A549 (cell line): ENCODE data around the gene USP46. TPM values are rescaled to one million over a fixed set of nuclear protein-coding genes. Genes with fewer than 3 reads are reported as not detected.

Experiments used
- ATAC-seq, 2 experiments: fragments of 200-7000 bp in 1 of 2; fragments of >200 bp in 1 of 2; cut with Nextera tagmentation in 1 of 2; cut with Tn5 transposase in 1 of 2; 3 replicates each; pipeline versions ENCODE4 v1.8.0 to v1.9.1; 2018 to 2020; ENCODE audit warnings: mild to moderate bottlenecking in 1 of 2, moderate library complexity in 1 of 2
- CTCF ChIA-PET: fragments of 300-600 bp; sonication (Branson Sonifier 250); formaldehyde crosslinking; extraction: SDS; loops from one replicate; lab custom pipeline; 2021; ENCODE audit warnings: antibody characterized with exemption, inconsistent platforms; lab: Yijun Ruan, JAX
- POLR2A ChIA-PET: fragments of 350-600 bp; formaldehyde crosslinking; extraction: SDS; loops from one replicate; lab custom pipeline; 2021; ENCODE audit warnings: antibody characterized with exemption, inconsistent platforms; lab: Yijun Ruan, JAX
- DNase-seq, 2 experiments: peaks; one replicate each; pipeline versions ENCODE4 v3.0.0 to v3.0.0-alpha.2; 2011 to 2016; ENCODE audit warnings: low read depth in 1 of 2, low spot score in 1 of 2
- FAIRE-seq: peaks from 2 replicates; lab custom pipeline; 2011; peaks lifted over from hg19 to GRCh38; lab: Jason Lieb, UNC
- H3K27ac ChIP-seq, 2 experiments: fragments of >200 bp; sonication (Bioruptor Twin); formaldehyde crosslinking; 3 replicates each; pipeline ENCODE4 v1.5.1; 2016 to 2017
- H3K4me1 ChIP-seq: fragments of >200 bp; sonication (Bioruptor Twin); formaldehyde crosslinking; 3 replicates; pipeline ENCODE4 v1.6.1; 2016
- H3K4me2 ChIP-seq: fragments of >200 bp; sonication (Bioruptor Twin); formaldehyde crosslinking; 3 replicates; pipeline ENCODE4 v1.6.1; 2016
- H3K4me3 ChIP-seq: fragments of >200 bp; sonication (Bioruptor Twin); formaldehyde crosslinking; 3 replicates; pipeline ENCODE4 v1.5.1; 2016
- H3K9me3 ChIP-seq: fragments of >200 bp; sonication (Bioruptor Twin); formaldehyde crosslinking; 3 replicates; pipeline ENCODE4 v1.6.1; 2016
- BHLHE40 ChIP-seq: IDR thresholded peaks from 2 replicates; pipeline ENCODE4 v1.6.1; 2012; ENCODE audit warnings: low read depth, low read length, inconsistent platforms
- CBX8 ChIP-seq: fragments of 200-600 bp; sonication (generic); IDR thresholded peaks from 2 replicates; pipeline ENCODE4 v1.6.1; 2016
- CEBPB ChIP-seq, 2 experiments: fragments of >200 bp in 1 of 2; sonication (Bioruptor Twin) in 1 of 2; formaldehyde crosslinking in 1 of 2; IDR thresholded peaks; 2 replicates each; pipeline ENCODE4 v1.6.1; 2012 to 2016
- CHD4 ChIP-seq: fragments of 200-600 bp; sonication (generic); IDR thresholded peaks from 2 replicates; pipeline ENCODE4 v1.6.1; 2016; ENCODE audit warnings: antibody characterized with exemption, mild to moderate bottlenecking, borderline replicate concordance
- EP300 ChIP-seq, 2 experiments: fragments of >200 bp; sonication (Bioruptor Twin); formaldehyde crosslinking; IDR thresholded peaks; 2 replicates in 1 of 2; 3 replicates in 1 of 2; pipeline ENCODE4 v1.6.1; 2016 to 2017
- ESRRA ChIP-seq: fragments of 150-350 bp; IDR thresholded peaks from 2 replicates; pipeline ENCODE4 v1.6.1; 2014; ENCODE audit warnings: mild to moderate bottlenecking, low read length, borderline replicate concordance
- FOSB ChIP-seq: fragments of 250-450 bp; sonication (Bioruptor Pico); IDR thresholded peaks from 2 replicates; pipeline ENCODE4 v1.5.0; 2020; ENCODE audit warnings: mild to moderate bottlenecking, moderate library complexity
- FOSL2 ChIP-seq, 2 experiments: fragments of 450-650 bp in 1 of 2; fragments of >200 bp in 1 of 2; sonication (Bioruptor Twin) in 1 of 2; formaldehyde crosslinking; IDR thresholded peaks; 2 replicates each; pipeline versions ENCODE4 v1.5.0 to v1.6.1; 2016 to 2020; ENCODE audit warnings: mild to moderate bottlenecking in 1 of 2, moderate library complexity in 1 of 2
- HOXB13 ChIP-seq: fragments of 250-450 bp; sonication (Bioruptor Pico); IDR thresholded peaks from 2 replicates; pipeline ENCODE4 v1.5.0; 2020; ENCODE audit warnings: low read depth, mild to moderate bottlenecking, moderate library complexity
- JUN ChIP-seq, 2 experiments: fragments of >200 bp; sonication (Bioruptor Twin); formaldehyde crosslinking; IDR thresholded peaks; 2 replicates in 1 of 2; 3 replicates in 1 of 2; pipeline ENCODE4 v1.6.1; 2016 to 2017
- JUNB ChIP-seq: fragments of >200 bp; sonication (Bioruptor Twin); formaldehyde crosslinking; IDR thresholded peaks from 2 replicates; pipeline ENCODE4 v1.6.1; 2016
- MAFK ChIP-seq: fragments of 450-650 bp; IDR thresholded peaks from 2 replicates; pipeline ENCODE4 v1.6.1; 2014; ENCODE audit not compliant: partially characterized antibody
- MAZ ChIP-seq: fragments of 150-350 bp; IDR thresholded peaks from 2 replicates; pipeline ENCODE4 v1.6.1; 2014; ENCODE audit warnings: antibody characterized with exemption, low read depth, low read length, borderline replicate concordance
- POLR2AphosphoS2 ChIP-seq: conservative IDR thresholded peaks from 2 replicates; pipeline ENCODE4 v1.6.1; 2012; ENCODE audit warnings: low read length, improper control_type of control experiment, inconsistent platforms
- RAD21 ChIP-seq, 2 experiments: fragments of >200 bp in 1 of 2; sonication (Bioruptor Twin) in 1 of 2; formaldehyde crosslinking in 1 of 2; IDR thresholded peaks in 1 of 2; conservative IDR thresholded peaks in 1 of 2; 2 replicates in 1 of 2; 3 replicates in 1 of 2; pipeline ENCODE4 v1.6.1; 2012 to 2018; ENCODE audit warnings: inconsistent platforms in 1 of 2
- RARB ChIP-seq: fragments of 250-450 bp; sonication (Bioruptor Pico); IDR thresholded peaks from 2 replicates; pipeline ENCODE4 v1.8.0; 2021; ENCODE audit warnings: mild to moderate bottlenecking, moderate library complexity
- RCOR1 ChIP-seq: fragments of 150-350 bp; IDR thresholded peaks from 2 replicates; pipeline ENCODE4 v1.6.1; 2014; ENCODE audit warnings: antibody characterized with exemption, low read length, low read depth
- SMC3 ChIP-seq: fragments of >200 bp; sonication (Bioruptor Twin); formaldehyde crosslinking; IDR thresholded peaks from 3 replicates; pipeline ENCODE4 v1.6.1; 2018; ENCODE audit warnings: inconsistent platforms
- TP53 ChIP-seq: fragments of 250-450 bp; sonication (Bioruptor Pico); IDR thresholded peaks from 2 replicates; pipeline ENCODE4 v1.5.0; 2021; ENCODE audit warnings: mild to moderate bottlenecking, moderate library complexity
- WGBS: methylation state at CpG from one replicate; pipeline ENCODE4 v1.1.6; 2017; ENCODE audit errors: missing lambda C conversion rate; 5-methylcytosine and 5-hydroxymethylcytosine counted together
- polyA plus RNA-seq, 4 experiments: library from polyadenylated mRNA; depleted of rRNA in 3 of 4; stranded (reverse); fragments of >200 nt; fragmentation: RNase III in 1 of 4; extraction: RNeasy Plus Mini Kit Qiagen cat#74134 plus additional on column Dnase treatment in 1 of 4; gene quantifications; 2 replicates in 3 of 4; 3 replicates in 1 of 4; pipeline ENCODE4 v1.2.3, GENCODE V29; 2011 to 2017
- TF ChIP-seq, protein P1 (sequence below): fragments of 150-350 bp; IDR thresholded peaks from 2 replicates; pipeline ENCODE4 v1.6.1; 2014; ENCODE audit warnings: low read depth, mild to moderate bottlenecking, low read length
- TF ChIP-seq, protein P2 (sequence below): IDR thresholded peaks from 2 replicates; pipeline ENCODE4 v1.6.1; 2012; ENCODE audit warnings: low read depth, borderline replicate concordance
- TF ChIP-seq, protein P3 (sequence below): fragments of >200 bp; sonication (Bioruptor Twin); formaldehyde crosslinking; IDR thresholded peaks from 3 replicates; pipeline ENCODE4 v1.5.1; 2016
- TF ChIP-seq, protein P4 (sequence below): IDR thresholded peaks from 2 replicates; pipeline ENCODE4 v1.6.1; 2012
- TF ChIP-seq, protein P5 (sequence below): fragments of 250-450 bp; sonication (Bioruptor Pico); IDR thresholded peaks from 2 replicates; pipeline ENCODE4 v1.5.0; 2020; ENCODE audit warnings: low read depth, mild to moderate bottlenecking, moderate library complexity
- TF ChIP-seq, protein P6 (sequence below): fragments of >200 bp; sonication (Bioruptor Twin); formaldehyde crosslinking; IDR thresholded peaks from 3 replicates; pipeline ENCODE4 v1.6.1; 2016
- TF ChIP-seq, protein P7 (sequence below): IDR thresholded peaks from 2 replicates; pipeline ENCODE4 v1.6.1; 2012

USP46 gene
- polyA plus RNA-seq, 2 of the 4 experiments (the other 2 are of a cell fraction), result 5.6 to 15.9 TPM

DNA sequence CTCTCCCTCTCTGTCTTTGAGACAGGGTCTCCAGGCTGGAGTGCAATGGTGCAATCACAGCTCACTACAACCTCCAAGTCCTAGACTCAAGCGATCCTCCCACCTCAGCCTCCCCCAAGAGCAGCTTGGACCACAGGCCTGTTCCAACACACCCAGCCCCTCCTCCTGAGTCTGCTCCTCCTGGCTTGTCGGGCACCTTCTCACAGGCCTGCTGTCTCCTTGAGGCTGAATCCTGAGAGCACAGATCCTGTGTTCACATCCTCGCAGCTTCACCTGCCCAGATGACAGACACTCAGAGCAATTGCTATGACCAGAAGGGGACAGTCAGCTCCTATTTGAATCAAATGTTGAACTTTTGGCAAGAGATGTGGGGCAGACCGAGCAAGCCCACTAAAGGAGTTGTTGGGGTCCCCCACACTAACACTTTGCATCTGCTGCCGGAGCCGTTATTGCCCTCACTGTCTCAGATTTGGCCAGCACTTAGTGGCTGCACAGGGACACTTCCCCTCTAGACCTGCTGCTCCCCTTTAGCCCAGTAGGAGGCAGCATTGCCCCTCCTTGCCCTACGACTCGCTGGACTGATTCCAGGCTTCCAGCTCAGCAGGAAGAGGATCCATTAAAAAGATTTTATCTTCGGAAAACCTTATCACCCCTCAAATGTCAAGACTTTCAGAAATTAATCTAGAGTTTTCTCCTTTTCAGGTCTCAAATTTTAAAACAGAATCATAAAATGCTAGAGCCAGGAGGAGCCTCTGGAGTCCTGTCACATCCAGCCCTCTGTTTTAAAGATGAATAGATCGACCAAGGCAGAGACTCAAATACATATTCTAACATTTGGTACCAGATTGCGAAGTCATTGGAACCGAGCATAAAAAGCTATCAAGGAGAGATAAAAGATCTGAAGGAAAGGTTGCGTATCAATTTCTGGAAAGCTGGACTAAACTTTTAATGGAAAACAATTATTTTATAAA, 113.7 kb downstream of the USP46 start:
- Histone ChIP-seq H3K9me3 (no peaks in the 10 kb centered on the region), H3K27ac (no peak overlapping the region), H3K4me3 (no peak overlapping the region), H3K4me1 (no peaks in the 10 kb centered on the region), H3K4me2 (peak overlapping the region; percentile 46; the same call in 2 of the 3 replicates)
- ChIA-PET POLR2A (no interaction called here), CTCF (interaction anchor here (0.5 to 2.7 kb wide), 37 partner anchors 10 to 1773 kb away, joined by 3 to 57 read pairs (median 4); no protein-coding TSS in a partner anchor)
- TF ChIP-seq, protein P1, sequence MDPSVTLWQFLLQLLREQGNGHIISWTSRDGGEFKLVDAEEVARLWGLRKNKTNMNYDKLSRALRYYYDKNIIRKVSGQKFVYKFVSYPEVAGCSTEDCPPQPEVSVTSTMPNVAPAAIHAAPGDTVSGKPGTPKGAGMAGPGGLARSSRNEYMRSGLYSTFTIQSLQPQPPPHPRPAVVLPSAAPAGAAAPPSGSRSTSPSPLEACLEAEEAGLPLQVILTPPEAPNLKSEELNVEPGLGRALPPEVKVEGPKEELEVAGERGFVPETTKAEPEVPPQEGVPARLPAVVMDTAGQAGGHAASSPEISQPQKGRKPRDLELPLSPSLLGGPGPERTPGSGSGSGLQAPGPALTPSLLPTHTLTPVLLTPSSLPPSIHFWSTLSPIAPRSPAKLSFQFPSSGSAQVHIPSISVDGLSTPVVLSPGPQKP, result no peak
- TF ChIP-seq RARB (CRISPR knock-in tag) (no peak), TP53 (CRISPR knock-in tag) (no peak), SMC3 (peak; percentile 74), FOSB (CRISPR knock-in tag) (no peak), BHLHE40 (no peak), MAFK (no peak), JUN (IDR thresholded peaks at IDR 0.05) (no peak), RAD21 (conservative IDR thresholded peaks at IDR 0.05 in 1 of 2, IDR thresholded peaks at IDR 0.05 in 1 of 2) (peak; percentile 84 to 88), JUNB (no peak), CBX8 (no peak), HOXB13 (CRISPR knock-in tag) (no peak), FOSL2 (IDR thresholded peaks at IDR 0.05) (no peak), FOSL2 (CRISPR knock-in tag; IDR thresholded peaks at IDR 0.05) (no peak), CEBPB (IDR thresholded peaks at IDR 0.05) (no peak), ESRRA (no peak), POLR2AphosphoS2 (no peak), RCOR1 (no peak), EP300 (IDR thresholded peaks at IDR 0.05) (no peak), MAZ (no peak), CHD4 (no peak)
- TF ChIP-seq, protein P2, sequence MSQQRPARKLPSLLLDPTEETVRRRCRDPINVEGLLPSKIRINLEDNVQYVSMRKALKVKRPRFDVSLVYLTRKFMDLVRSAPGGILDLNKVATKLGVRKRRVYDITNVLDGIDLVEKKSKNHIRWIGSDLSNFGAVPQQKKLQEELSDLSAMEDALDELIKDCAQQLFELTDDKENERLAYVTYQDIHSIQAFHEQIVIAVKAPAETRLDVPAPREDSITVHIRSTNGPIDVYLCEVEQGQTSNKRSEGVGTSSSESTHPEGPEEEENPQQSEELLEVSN, result no peak
- TF ChIP-seq, protein P3, sequence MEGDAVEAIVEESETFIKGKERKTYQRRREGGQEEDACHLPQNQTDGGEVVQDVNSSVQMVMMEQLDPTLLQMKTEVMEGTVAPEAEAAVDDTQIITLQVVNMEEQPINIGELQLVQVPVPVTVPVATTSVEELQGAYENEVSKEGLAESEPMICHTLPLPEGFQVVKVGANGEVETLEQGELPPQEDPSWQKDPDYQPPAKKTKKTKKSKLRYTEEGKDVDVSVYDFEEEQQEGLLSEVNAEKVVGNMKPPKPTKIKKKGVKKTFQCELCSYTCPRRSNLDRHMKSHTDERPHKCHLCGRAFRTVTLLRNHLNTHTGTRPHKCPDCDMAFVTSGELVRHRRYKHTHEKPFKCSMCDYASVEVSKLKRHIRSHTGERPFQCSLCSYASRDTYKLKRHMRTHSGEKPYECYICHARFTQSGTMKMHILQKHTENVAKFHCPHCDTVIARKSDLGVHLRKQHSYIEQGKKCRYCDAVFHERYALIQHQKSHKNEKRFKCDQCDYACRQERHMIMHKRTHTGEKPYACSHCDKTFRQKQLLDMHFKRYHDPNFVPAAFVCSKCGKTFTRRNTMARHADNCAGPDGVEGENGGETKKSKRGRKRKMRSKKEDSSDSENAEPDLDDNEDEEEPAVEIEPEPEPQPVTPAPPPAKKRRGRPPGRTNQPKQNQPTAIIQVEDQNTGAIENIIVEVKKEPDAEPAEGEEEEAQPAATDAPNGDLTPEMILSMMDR, result peak; percentile 71
- TF ChIP-seq, protein P4, sequence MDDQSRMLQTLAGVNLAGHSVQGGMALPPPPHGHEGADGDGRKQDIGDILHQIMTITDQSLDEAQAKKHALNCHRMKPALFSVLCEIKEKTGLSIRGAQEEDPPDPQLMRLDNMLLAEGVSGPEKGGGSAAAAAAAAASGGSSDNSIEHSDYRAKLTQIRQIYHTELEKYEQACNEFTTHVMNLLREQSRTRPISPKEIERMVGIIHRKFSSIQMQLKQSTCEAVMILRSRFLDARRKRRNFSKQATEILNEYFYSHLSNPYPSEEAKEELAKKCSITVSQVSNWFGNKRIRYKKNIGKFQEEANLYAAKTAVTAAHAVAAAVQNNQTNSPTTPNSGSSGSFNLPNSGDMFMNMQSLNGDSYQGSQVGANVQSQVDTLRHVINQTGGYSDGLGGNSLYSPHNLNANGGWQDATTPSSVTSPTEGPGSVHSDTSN, result no peak
- TF ChIP-seq, protein P5, sequence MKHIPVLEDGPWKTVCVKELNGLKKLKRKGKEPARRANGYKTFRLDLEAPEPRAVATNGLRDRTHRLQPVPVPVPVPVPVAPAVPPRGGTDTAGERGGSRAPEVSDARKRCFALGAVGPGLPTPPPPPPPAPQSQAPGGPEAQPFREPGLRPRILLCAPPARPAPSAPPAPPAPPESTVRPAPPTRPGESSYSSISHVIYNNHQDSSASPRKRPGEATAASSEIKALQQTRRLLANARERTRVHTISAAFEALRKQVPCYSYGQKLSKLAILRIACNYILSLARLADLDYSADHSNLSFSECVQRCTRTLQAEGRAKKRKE (CRISPR knock-in tag), result no peak
- TF ChIP-seq, protein P6, sequence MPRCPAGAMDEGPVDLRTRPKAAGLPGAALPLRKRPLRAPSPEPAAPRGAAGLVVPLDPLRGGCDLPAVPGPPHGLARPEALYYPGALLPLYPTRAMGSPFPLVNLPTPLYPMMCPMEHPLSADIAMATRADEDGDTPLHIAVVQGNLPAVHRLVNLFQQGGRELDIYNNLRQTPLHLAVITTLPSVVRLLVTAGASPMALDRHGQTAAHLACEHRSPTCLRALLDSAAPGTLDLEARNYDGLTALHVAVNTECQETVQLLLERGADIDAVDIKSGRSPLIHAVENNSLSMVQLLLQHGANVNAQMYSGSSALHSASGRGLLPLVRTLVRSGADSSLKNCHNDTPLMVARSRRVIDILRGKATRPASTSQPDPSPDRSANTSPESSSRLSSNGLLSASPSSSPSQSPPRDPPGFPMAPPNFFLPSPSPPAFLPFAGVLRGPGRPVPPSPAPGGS, result no peak
- TF ChIP-seq, protein P7, sequence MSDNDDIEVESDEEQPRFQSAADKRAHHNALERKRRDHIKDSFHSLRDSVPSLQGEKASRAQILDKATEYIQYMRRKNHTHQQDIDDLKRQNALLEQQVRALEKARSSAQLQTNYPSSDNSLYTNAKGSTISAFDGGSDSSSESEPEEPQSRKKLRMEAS, result no peak
- 25% methylated on average over 11 of the region's 13 CpGs for WGBS
- ATAC-seq, result peak; percentile 77 to 88
- no peak for FAIRE-seq
- DNase-seq, result peak; percentile 38 to 48
